Activated CD8-positive, alpha-beta T cell treated with anti-CD3 and anti-CD28 coated beads, Interleukin-2, amount 10 ng/mL, durations not matched to agents 7 days and 5 days (primary cell): ENCODE data around the gene SPEM2. TPM values are rescaled to one million over a fixed set of nuclear protein-coding genes. Genes with fewer than 3 reads are reported as not detected.
A peak's percentile ranks its signal among the peaks of the same experiment; 100 is the strongest.

Experiments used
- ATAC-seq: fragments of 150-1000 bp; cut with Tn5 transposase; one replicate; pipeline ENCODE4 v1.10.0; 2021; ENCODE audit warnings: moderate library complexity
- CTCF ChIA-PET: fragments of 350-600 bp; sonication (Branson Sonifier 250); formaldehyde crosslinking; loops from one replicate; lab custom pipeline; 2021; ENCODE audit warnings: antibody characterized with exemption; lab: Charles Lee
- POLR2A ChIA-PET: fragments of 350-600 bp; sonication (Branson Sonifier 250); formaldehyde crosslinking; loops from one replicate; lab custom pipeline; 2021; ENCODE audit warnings: antibody characterized with exemption; lab: Charles Lee
- DNase-seq: peaks from one replicate; pipeline ENCODE4 v3.0.0-alpha.2; 2020
- H3K27ac Mint-ChIP-seq: one replicate; pipeline ENCODE4 v1.8.0; 2021; ENCODE audit warnings: mild to moderate bottlenecking, mixed read lengths
- H3K27me3 Mint-ChIP-seq: one replicate; pipeline ENCODE4 v1.8.0; 2021; ENCODE audit warnings: low read depth, mixed read lengths
- H3K36me3 Mint-ChIP-seq: one replicate; pipeline ENCODE4 v1.8.0; 2021; ENCODE audit warnings: low read depth, mixed read lengths
- H3K4me1 Mint-ChIP-seq: one replicate; pipeline ENCODE4 v1.8.0; 2021; ENCODE audit warnings: low read depth, mixed read lengths
- H3K4me3 Mint-ChIP-seq: one replicate; pipeline ENCODE4 v1.8.0; 2021; ENCODE audit warnings: mild to moderate bottlenecking, mixed read lengths
- H3K9me3 Mint-ChIP-seq: one replicate; pipeline ENCODE4 v1.8.0; 2022; ENCODE audit warnings: mixed read lengths; ENCODE audit not compliant: insufficient read depth
- total RNA-seq, 2 experiments: library from RNA; stranded (reverse); gene quantifications; one replicate each; pipeline ENCODE4 v1.2.3, GENCODE V29; 2021

Gene SPEM2
- total RNA-seq, 2 experiments from 2014 or later: not detected

DNA sequence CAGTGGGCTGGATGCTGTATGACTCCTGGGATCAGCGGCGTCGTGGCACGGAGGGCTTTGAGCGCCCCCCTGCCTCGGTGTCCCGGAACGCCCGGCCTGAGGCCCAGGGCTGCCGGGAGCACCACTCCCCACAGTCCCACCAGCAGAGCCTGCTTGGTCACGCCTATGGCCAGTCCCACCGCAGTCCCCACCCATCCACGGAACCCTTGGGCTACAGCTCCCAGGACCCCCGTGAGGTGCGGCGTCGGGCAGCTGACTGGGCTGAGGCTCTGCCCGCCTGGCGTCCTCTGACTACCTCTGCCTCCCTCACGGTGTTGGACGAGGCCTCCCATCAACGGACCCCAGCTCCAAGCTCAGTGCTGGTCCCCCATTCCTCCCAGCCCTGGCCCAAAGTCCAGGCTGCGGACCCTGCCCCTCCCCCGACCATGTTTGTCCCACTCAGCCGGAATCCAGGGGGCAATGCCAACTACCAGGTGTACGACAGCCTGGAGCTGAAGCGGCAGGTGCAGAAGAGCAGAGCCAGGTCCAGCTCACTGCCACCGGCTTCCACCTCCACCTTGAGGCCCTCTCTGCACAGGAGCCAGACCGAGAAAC, 1.6 kb downstream of the SPEM2 start:
- Mint-ChIP-seq H3K36me3 (no peaks in the 10 kb centered on the region), H3K4me1 (no peaks in the 10 kb centered on the region), H3K27ac (no peak overlapping the region), H3K9me3 (no peaks in the 10 kb centered on the region), H3K27me3 (no peaks in the 10 kb centered on the region), H3K4me3 (no peak overlapping the region)
- ChIA-PET POLR2A (interaction anchor here (0.8 kb wide), 1 partner anchor 9 kb away, joined by 3 read pairs; the partner anchor contains the start of gene TMEM102), CTCF (interaction anchor here (4.4 kb wide), 1 partner anchor 8 kb away, joined by 15 read pairs; the partner anchor contains the start of gene TMEM102)
- ATAC-seq (no peak), DNase-seq (no peak)

DNA sequence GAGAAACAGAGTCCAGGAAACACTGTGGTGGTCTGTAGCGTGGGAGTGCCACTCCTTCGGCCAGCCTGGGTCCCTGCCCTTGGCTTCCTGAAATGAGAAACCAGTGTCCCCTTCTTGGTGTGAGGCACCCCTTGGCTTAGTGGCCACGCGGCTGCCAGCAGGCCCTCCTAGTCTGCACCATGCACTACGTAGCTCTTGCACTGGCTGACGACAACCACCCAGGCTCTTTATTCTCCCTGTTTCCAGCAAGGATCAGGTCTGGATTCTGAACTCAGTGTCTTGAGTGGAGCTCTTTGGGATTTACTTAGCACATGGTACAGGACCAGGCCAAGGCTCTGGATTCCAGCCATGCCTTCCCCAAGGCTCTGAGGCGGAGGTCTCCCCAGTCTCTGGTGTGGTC, 2.1 kb downstream of the SPEM2 start:
- no peaks in the 10 kb centered on the region for H3K36me3 Mint-ChIP-seq
- no peak overlapping the region for H3K27ac Mint-ChIP-seq
- CTCF ChIA-PET: no interaction called here
- H3K27me3 Mint-ChIP-seq: no peaks in the 10 kb centered on the region
- H3K4me3 Mint-ChIP-seq: no peak overlapping the region
- no peaks in the 10 kb centered on the region for H3K4me1 Mint-ChIP-seq
- H3K9me3 Mint-ChIP-seq: no peaks in the 10 kb centered on the region
- DNase-seq (no peak), ATAC-seq (no peak)
- POLR2A ChIA-PET: interaction anchor here (0.8 kb wide), 1 partner anchor 8 kb away, joined by 3 read pairs; the partner anchor contains the start of gene TMEM102

- no peak for ATAC-seq
- Mint-ChIP-seq H3K4me1 (no peaks in the 10 kb centered on the region), H3K27ac (no peak within 1 kb of the TSS), H3K9me3 (no peaks in the 10 kb centered on the region), H3K36me3 (no peaks in the 10 kb centered on the region), H3K27me3 (no peaks in the 10 kb centered on the region), H3K4me3 (no peak within 1 kb of the TSS)
- no peak for DNase-seq
- POLR2A ChIA-PET: no interaction called here
- CTCF ChIA-PET: no interaction called here
Observed at GRCh38 chr17:7428557-7428956, 3.1 kb downstream of the SPEM2 start, which contains the start of gene SPEM3. TSS of gene SPEM3 (plus strand) at chr17:7428857. CDS start at chr17:7428903, 46 bp downstream.

GRCh38 chr17:7429722-7430121, 4.3 kb downstream of the SPEM2 start:
- no peak overlapping the region for H3K27ac Mint-ChIP-seq
- POLR2A ChIA-PET: no interaction called here
- H3K27me3 Mint-ChIP-seq: no peaks in the 10 kb centered on the region
- ATAC-seq (no peak), DNase-seq (no peak)
- CTCF ChIA-PET: no interaction called here
- H3K4me1 Mint-ChIP-seq: peaks cover under 1% of the 10 kb centered on the region
- H3K36me3 Mint-ChIP-seq: no peaks in the 10 kb centered on the region
- H3K9me3 Mint-ChIP-seq: no peaks in the 10 kb centered on the region
- no peak overlapping the region for H3K4me3 Mint-ChIP-seq

GRCh38 chr17:7431231-7431630, 5.8 kb downstream of the SPEM2 start:
- ChIA-PET CTCF (interaction anchor here (0.8 to 6.7 kb wide), 3 partner anchors 76 to 149 kb away, joined by 3 to 83 read pairs (median 6); partner anchors contain the start of genes SENP3 and TMEM95), POLR2A (interaction anchor here (1.4 kb wide), 1 partner anchor 256 kb away, joined by 6 read pairs; the partner anchor contains the start of gene TP53)
- no peak overlapping the region for H3K4me3 Mint-ChIP-seq
- peaks cover 8% of the 10 kb centered on the region for H3K4me1 Mint-ChIP-seq
- ATAC-seq (no peak), DNase-seq (no peak)
- H3K9me3 Mint-ChIP-seq: no peaks in the 10 kb centered on the region
- no peaks in the 10 kb centered on the region for H3K36me3 Mint-ChIP-seq
- no peaks in the 10 kb centered on the region for H3K27me3 Mint-ChIP-seq
- H3K27ac Mint-ChIP-seq: no peak overlapping the region

DNA sequence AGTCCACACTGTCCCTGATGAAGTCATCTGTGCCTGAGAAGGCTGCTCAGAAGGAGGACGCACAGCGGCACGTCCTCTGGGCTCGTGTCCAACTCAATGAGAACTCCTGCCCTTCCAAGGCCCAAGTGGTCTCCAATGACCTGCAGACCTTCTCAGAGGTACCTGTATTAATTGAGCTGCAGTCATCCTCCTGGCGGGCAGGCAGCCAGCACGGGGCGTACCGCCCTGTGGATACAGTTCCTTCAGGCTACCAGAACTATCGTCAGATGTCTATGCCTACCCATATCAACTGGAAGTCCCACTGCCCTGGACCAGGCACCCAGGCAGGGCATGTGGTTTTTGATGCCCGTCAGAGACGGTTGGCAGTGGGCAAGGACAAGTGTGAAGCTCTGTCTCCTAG, 6.9 kb downstream of the SPEM2 start:
- Mint-ChIP-seq H3K27me3 (no peaks in the 10 kb centered on the region), H3K27ac (no peak overlapping the region), H3K9me3 (no peaks in the 10 kb centered on the region), H3K36me3 (peaks cover 4% of the 10 kb centered on the region), H3K4me3 (no peak overlapping the region), H3K4me1 (peaks cover 17% of the 10 kb centered on the region)
- ATAC-seq (no peak), DNase-seq (no peak)
- POLR2A ChIA-PET: interaction anchor here (0.6 to 1.4 kb wide), 4 partner anchors 12 to 255 kb away, joined by 3 to 6 read pairs (median 4); partner anchors contain the start of gene TP53
- CTCF ChIA-PET: interaction anchor here (0.8 to 6.7 kb wide), 3 partner anchors 77 to 150 kb away, joined by 3 to 83 read pairs (median 6); partner anchors contain the start of genes SENP3 and TMEM95

DNA sequence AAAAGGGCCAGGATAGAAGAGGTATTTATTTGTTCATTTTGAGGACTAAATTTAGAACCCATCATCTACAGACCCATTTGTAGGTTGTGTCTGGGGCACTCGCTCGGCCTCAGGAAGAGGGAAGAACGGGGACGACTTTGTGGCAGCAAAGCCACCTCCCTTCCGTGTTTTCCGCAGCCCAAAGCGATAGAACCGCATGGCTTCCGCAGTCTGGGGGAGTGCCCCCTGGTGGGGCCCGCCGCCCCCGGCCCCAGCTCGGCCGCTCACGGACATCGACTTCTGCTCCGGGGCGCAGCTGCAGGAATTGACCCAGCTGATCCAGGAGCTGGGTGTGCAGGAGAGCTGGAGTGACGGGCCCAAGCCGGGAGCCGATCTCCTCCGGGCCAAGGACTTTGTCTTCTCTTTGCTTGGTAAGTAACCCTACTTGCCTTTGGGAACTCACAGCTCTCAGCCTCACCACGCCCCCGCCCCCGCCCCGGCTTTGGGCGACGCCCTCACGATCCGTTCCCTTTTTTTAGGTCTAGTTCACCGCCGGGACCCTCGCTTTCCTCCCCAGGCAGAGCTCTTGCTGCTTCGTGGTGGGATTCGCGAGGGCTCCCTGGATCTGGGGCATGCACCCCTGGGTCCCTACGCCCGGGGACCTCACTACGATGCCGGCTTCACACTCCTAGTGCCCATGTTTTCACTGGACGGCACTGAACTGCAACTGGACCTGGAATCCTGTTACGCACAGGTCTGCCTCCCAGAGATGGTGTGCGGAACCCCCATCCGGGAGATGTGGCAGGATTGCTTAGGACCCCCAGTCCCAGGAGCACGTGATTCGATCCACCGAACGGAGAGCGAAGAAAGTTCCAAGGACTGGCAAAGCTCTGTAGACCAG, 10.5 kb downstream of the SPEM2 start:
- no peaks in the 10 kb centered on the region for H3K9me3 Mint-ChIP-seq
- peak overlapping the region; percentile 95 for H3K4me3 Mint-ChIP-seq
- DNase-seq: peak; percentile 75
- peaks cover 43% of the 10 kb centered on the region for H3K4me1 Mint-ChIP-seq
- H3K27me3 Mint-ChIP-seq: peaks cover 15% of the 10 kb centered on the region
- CTCF ChIA-PET: interaction anchor here (0.6 to 6.7 kb wide), 44 partner anchors 10 to 390 kb away, joined by 3 to 83 read pairs (median 5); partner anchors contain the start of genes ACAP1, CHRNB1, GABARAP and MPDU1
- peak; percentile 35 for ATAC-seq
- POLR2A ChIA-PET: interaction anchor here (0.8 to 3.8 kb wide), 24 partner anchors 8 to 252 kb away, joined by 3 to 41 read pairs (median 4); partner anchors contain the start of genes ACAP1, CTDNEP1, NLGN2 and POLR2A
- peak overlapping the region; percentile 98 for H3K27ac Mint-ChIP-seq
- peaks cover 13% of the 10 kb centered on the region for H3K36me3 Mint-ChIP-seq

DNA sequence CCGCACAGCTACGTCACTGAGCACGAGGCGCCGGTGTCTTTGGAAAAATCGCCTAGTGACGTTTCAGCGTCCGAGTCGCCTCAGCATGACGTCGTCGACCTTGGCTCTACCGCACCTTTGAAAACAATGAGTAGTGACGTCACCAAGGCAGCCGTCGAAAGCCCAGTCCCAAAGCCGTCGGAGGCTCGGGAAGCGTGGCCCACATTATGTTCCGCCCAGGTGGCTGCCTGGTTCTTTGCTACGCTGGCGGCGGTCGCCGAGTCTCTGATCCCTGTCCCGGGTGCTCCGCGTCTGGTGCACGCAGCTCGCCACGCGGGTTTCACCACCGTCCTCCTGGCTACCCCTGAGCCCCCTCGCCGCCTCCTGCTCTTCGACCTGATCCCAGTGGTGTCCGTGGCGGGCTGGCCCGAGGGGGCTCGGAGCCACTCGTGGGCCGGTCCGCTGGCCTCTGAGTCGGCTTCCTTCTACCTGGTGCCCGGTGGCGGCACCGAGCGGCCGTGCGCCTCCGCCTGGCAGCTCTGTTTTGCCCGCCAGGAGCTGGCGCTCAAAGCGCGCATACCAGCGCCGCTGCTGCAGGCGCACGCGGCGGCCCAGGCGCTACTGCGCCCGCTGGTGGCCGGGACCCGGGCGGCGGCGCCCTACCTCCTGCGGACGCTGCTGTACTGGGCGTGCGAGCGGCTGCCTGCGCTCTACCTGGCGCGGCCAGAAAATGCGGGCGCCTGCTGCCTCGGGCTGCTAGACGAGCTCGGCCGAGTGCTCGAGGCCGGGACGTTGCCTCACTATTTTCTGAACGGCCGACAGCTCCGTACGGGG, 11.3 kb downstream of the SPEM2 start:
- POLR2A ChIA-PET: interaction anchor here (0.7 to 3.8 kb wide), 20 partner anchors 9 to 251 kb away, joined by 3 to 41 read pairs (median 4); partner anchors contain the start of genes ACAP1, MPDU1, NEURL4 and NLGN2
- peak; percentile 74 for ATAC-seq
- Mint-ChIP-seq H3K9me3 (no peaks in the 10 kb centered on the region), H3K4me1 (peaks cover 43% of the 10 kb centered on the region), H3K36me3 (peaks cover 13% of the 10 kb centered on the region), H3K27me3 (peaks cover 17% of the 10 kb centered on the region), H3K4me3 (peak overlapping the region; percentile 95), H3K27ac (peak overlapping the region; percentile 98)
- CTCF ChIA-PET: interaction anchor here (0.6 to 6.7 kb wide), 43 partner anchors 9 to 391 kb away, joined by 3 to 83 read pairs (median 6); partner anchors contain the start of genes ACAP1, CHRNB1, GABARAP and NEURL4
- peak; percentile 87 for DNase-seq

GRCh38 chr17:7437369-7437863, 12.0 kb downstream of the SPEM2 start:
- Mint-ChIP-seq H3K36me3 (peaks cover 15% of the 10 kb centered on the region), H3K9me3 (no peaks in the 10 kb centered on the region), H3K4me3 (peak overlapping the region; percentile 95), H3K4me1 (peaks cover 43% of the 10 kb centered on the region), H3K27me3 (peaks cover 17% of the 10 kb centered on the region), H3K27ac (peak overlapping the region; percentile 75)
- ATAC-seq (no peak), DNase-seq (no peak)
- CTCF ChIA-PET: interaction anchor here (0.8 to 6.7 kb wide), 32 partner anchors 9 to 392 kb away, joined by 3 to 83 read pairs (median 10); partner anchors contain the start of genes ACAP1, CHRNB1, GABARAP and NEURL4
- POLR2A ChIA-PET: interaction anchor here (0.8 to 3.8 kb wide), 13 partner anchors 8 to 250 kb away, joined by 4 to 41 read pairs (median 6); partner anchors contain the start of genes ACAP1, MPDU1, NEURL4 and POLR2A

GRCh38 chr17:7437950-7438614, 12.7 kb downstream of the SPEM2 start:
- peak overlapping the region; percentile 95 for H3K4me3 Mint-ChIP-seq
- DNase-seq (peak; percentile 73), ATAC-seq (no peak)
- peak overlapping the region; percentile 75 for H3K27ac Mint-ChIP-seq
- peaks cover 17% of the 10 kb centered on the region for H3K27me3 Mint-ChIP-seq
- no peaks in the 10 kb centered on the region for H3K9me3 Mint-ChIP-seq
- POLR2A ChIA-PET: interaction anchor here (0.6 to 3.0 kb wide), 6 partner anchors 20 to 249 kb away, joined by 3 to 12 read pairs (median 4); partner anchors contain the start of genes ACAP1, POLR2A and TP53
- peaks cover 15% of the 10 kb centered on the region for H3K36me3 Mint-ChIP-seq
- CTCF ChIA-PET: interaction anchor here (1.4 to 6.5 kb wide), 10 partner anchors 16 to 122 kb away, joined by 4 to 78 read pairs (median 20); partner anchors contain the start of genes ACAP1, NEURL4, POLR2A and SENP3
- peaks cover 43% of the 10 kb centered on the region for H3K4me1 Mint-ChIP-seq
